Measurements from ENCODE around the gene HMG20A.
"Not testable (repeated sequence)": the region's sequence is repeated elsewhere in the genome, so short reads cannot be mapped to it uniquely, and the experiment has no call there.

Gene HMG20A

DNA sequence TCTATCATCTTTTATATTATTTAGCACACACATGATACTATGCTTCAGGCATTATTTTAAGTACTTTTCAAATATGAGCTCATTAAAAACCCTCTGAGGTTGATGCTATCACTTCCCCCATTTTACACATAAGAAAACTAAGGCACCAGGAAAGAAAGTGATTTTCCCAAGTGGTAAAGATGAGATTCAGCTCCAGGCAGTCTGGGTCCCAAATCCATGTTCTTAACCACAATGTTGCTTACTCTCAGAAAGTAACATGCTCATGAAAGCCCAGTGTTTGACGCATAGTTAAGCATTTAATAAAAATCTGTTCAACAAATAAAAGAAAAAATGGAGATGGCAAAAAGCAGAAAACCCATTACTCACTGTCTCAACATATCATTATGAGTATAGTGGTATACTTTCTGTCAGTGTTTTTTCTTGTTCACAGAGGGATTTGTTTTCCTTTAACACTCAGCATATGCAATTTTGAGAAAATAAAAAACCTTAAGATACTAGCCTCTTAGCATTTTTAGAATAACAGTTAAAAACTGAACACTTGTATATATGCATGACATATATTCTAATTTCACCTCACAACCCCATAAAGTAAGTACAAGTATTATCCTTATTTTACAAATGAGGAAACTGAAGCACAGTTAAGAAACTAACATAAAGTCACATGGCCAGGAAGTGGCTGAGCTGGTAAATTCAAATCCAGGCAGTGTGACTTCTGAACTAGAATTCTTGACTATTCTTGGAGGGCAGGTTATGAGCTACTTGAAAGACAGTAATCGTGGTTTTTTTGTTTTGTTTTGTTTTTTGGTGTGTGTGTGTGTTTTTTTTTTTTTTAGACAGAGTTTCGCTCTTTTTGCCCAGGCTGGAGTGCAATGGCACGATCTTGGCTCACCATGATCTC is 11.2 kb upstream of the HMG20A start:
- no peak for DNase-seq

DNA sequence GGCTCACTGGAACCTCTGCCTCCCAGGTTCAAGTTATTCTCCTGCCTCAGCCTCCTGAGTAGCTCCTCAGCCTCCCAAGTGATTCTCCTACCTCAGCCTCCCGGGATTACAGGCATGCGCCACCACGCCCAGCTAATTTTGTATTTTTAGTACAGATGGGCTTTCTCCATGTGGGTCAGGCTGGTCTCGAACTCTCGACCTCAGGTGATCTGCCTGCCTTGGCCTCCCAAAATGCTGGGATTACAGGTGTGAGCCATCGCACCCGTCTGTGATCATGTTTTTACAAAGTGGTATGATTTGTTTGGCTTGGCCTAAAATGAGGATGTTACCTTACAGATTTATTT is 10.6 kb upstream of the HMG20A start:
- not testable (repeated sequence) for DNase-seq

DNA sequence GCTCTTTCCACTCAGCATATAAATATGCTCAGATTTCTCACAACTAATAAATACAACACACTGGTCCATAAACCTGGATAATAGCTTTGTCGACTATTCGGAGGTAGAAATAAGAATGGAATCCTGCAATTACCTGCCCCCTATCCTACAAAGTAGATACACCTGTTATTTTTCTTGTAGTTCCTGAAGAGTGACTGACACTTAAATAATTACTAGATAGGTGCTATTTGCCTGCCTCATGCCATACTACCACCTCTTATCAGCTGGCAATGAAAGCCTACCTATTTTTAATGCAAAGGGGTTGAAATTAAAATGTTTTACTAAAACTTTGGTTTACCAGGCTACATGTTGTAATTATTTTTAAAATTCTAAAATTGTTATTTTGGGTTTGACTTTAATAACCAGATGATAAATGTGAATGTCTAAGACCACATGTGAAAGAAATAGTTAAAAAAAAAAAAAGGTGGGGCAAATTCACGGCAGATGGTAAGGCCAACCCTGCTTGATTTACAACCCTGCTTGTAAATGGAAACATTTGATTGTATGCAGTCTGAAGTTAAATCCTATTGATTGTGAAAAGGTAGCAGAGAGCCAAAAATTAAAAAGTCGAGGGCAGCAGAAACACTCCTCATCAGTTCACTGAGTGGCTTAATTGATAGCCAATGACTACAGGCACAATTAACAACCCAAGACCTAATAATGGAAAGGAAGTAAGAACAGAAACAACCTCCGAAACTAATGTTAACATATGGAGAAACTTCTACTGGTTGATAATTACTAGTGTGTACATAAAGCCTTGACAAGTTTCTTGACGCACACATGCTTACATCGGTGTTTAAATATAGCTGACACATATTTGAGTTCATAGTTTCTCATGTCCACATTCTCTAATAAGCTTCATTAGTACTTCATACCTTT is 9.7 kb upstream of the HMG20A start:
- no peak for DNase-seq

DNA sequence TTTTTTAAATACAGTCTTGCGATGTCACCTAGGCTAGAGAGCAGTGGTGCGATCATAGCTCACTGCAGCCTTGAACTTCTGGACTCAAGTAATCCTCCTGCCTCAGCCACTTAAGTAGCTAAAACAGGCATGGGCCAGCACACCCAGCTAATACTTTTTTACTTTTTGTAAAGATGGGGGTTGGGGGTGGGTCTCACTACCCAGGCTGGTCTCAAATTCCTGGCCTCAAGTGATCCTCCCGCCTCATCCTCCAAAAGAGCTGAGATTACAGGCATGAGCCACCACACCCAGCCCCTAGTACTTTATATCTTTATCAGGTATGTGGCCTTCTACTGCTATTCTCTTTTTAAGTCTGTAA is 9.1 kb upstream of the HMG20A start:
- no peak for DNase-seq

DNA sequence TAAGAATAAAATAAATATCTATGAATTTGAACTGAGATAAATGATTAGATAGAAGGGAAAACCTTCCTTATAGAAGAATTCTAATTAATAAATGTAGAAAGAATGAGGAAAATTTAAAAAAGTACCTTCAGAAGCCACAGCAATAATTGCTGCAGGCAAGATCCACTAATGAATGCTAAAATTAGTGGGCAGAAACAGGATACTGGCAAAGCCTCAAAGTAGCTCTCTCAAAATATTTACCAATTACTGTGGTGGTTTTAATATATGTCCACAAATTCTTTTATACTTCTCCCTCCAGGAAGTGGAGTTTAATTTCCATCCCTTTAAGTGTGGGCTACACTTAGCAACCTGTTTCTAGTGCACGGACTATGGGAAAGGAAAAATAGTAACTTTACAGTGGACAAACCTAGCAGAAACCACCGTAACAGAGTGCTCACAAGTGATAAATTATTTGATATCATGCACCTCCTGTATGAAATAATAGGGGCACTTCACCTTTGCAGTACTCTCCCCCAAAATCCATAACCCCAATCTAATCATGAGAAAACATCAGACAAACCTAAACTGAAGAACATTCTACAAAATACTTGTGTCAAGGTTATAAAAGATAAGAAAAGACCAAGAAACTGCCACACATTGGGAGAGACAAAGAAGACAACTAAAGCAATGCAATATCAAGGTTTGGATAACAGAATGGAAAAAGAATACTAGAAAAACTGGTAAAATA is 7.6 kb upstream of the HMG20A start:
- no peak for DNase-seq

DNA sequence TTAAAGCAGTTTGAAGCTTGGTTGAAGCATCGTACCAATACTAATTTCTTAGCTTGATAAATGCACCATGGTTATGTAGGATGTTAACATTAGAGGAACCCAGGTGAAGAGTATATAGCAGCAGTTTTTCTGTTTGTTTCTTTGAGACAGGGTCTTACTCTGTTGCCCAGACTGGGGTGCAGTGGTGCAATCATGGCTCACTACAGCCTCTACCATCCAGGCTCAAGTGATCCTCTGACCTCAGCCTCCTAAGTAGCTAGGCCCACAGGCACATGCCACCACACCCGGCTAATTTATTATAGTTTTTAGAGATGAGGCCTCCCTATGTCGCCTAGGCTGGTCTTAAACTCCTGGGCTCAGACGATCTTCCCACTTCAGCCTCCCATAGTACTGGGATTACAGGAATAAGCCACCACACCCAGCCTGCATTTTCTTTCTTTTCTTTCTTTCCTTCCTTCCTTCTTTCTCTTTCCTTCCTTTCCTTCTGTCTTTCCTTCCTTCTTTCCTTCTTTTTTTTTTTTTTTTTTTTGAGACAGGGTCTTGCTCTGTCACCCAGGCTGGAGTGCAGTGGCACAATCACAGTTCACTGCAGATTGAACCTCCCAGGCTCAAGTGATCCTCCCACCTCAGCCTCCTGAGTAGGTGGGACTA is 6.9 kb upstream of the HMG20A start:
- no peak for DNase-seq

DNA sequence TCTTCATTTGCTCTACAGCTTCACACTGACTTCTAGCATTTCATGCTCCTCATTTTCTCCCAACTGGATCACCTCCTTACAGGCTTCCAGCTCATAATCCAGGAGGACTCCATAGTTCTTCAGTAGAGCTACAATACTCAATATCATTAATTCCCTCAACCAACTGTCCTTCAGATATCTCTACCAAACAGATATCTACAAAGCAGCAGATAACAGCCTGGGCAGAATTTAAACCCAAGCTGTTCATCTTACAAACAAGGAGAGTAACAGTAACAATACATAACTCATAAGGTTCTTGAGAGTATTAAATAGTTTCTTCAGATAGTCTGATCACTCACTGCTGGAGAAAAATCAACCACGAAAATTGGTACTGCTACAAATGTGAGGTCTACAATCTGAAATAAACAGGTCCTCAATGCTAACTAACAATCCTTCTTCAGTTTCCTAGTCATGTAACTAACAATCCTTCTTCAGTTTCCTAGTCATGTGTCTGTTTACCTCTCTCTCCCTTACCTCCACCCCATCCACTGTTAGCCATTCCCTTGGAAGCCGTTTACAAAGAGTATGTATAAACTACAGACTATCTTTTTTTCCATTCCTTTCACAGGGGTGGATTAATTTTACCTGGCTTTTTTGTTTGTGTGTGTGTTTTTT is 5.8 kb upstream of the HMG20A start:
- DNase-seq, result no peak

DNA sequence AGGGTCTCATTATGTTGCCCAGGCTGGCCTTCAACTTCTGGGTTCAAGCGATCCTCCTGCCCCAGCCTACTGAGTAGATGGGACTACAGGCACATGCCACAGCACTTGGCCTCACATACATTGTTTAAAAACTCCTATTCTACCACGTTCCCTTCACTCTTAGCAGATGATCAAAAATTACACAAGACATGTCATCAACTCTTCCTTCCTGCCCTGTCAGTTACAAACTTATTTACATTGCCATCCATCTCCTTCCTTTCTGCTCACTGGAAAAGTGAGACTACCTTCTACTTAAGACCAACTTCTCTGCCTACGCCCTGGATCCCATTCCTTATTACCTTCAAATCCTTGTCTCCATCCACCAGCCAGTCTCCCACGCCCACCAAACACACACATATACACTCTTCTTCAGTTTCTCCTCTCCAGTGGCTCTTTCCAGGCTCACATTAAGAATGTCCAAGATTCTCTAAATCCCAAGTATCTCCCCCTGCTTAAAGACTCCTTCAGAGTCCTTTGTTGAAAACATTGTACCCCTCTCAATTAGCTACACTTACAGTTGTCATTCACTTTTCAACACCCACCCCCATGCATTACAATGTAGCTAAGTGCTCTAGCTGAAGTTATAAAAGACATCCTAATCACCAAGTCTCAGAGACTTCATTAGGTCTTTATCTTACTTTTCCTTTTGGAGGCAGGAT is 5.1 kb upstream of the HMG20A start:
- no peak for DNase-seq

DNA sequence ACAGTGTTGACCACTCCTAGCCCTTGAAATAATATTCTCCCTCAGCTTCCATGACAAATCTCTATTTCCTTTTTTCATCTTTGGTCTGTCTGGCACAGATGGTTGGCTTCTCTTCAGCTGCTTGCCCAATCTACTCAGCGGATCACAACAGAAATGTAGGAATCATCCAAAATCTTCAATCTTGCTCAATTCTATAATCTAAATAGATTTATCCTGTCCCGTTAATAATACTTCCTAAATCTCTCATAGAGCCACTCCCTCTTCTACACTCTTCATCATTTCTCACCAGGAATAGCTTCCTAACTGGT is 4.6 kb upstream of the HMG20A start:
- no peak for DNase-seq

DNA sequence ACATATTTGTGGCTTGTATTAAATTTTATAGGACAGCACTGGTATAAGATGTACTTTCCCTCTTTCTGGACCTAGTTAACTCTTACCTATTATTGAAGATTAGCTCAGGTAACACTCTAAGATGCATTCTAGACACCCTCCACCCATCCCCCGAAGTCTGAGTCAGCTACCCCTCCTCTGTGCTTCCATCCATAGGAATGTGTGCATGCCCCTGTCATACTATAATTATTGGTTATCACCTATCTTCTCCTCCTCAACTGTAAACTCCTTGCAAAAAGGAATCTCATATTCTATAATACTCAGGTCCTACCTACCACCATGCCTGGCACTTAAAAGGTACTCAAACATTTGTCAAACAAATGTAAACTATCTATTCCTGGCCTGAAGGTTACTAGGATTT is 3.7 kb upstream of the HMG20A start:
- DNase-seq, result no peak

DNA sequence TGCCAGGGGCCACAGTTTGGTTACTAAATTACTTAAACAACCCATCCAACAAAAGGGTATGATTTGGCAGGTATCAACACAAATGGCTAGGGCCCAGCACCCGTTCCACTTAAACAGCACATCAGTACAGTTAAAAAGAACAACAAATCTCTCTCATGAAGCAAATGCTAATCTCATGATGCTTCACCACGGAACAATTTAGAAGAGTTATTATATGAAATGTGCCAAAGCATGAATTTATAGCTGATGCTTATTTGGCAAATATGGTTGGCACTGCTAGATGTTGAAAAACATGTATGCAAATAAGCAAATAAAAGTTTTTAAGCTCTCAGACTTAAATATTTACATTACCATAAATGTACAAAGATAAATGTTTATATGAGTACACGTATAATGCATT is 3.1 kb upstream of the HMG20A start:
- no peak for DNase-seq

DNA sequence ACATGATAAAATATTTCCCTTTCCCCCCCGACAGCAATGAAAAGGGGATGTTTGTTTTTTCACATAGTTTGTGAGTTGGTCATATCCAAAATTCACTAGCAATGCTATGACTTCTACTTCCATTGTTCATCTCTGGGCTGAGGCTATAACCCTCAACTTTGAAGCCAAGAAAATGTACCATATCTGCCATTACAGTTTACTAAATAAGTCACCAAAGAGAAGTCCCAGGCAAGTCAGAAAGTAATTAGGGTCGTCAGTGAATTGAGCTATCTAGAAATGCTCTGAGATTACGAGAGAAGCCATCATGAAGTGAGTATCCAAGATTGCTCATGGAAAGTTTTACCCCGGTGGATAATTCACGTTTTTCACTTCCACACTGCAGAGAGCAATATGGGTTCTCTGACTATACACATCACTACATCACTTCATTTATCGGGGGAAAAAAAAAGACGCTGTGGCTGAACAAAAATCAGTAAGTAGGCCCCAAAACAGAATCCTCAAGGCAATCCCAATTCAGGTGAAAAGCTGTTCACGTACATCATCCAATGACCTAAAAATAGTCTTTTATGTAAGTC is 2.2 kb upstream of the HMG20A start:
- no peak for DNase-seq

DNA sequence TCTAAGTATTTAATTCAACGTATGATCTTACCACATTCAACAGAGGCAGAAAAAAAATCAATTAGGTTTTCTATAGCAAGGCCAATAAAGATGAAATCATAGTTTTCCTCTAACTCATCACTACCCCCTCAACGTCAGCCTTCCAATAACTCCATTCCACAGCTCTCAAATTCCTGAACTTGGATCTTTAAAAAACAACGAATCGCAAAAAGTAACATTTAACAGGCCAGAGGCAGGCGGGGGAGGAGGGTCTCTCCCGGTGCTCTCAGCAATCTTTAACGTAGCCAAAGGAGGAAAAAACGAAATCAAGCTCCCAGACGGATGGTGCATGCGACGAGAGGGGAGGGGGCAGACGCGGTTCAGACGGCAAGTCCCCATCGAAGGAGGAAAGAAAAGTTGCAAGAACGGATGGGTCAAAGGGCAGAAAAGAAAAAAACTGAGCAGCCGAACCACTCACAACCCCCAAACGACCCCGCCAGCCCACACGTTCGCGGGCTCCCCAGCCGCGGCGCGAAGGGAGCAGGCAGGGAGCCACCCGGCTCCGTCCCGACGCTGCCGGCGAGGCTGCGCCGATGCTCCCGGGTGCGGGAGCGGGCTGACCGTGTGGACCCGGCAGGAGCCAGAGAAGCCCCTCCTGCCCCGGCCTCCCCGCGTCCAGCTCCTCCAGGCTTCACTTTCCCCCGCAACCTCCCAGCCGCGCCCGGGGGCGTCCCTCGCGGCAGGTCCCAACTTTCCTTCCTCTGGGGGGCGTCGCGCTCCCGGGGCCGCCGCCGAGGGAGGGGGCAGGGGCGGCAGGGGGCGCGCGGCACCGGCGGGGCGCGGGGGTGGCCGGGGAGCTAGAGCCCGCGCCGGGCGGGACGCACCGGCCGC is 1.5 kb upstream of the HMG20A start:
- DNase-seq, result peak in 1 of 2 experiments; percentile 12

DNA sequence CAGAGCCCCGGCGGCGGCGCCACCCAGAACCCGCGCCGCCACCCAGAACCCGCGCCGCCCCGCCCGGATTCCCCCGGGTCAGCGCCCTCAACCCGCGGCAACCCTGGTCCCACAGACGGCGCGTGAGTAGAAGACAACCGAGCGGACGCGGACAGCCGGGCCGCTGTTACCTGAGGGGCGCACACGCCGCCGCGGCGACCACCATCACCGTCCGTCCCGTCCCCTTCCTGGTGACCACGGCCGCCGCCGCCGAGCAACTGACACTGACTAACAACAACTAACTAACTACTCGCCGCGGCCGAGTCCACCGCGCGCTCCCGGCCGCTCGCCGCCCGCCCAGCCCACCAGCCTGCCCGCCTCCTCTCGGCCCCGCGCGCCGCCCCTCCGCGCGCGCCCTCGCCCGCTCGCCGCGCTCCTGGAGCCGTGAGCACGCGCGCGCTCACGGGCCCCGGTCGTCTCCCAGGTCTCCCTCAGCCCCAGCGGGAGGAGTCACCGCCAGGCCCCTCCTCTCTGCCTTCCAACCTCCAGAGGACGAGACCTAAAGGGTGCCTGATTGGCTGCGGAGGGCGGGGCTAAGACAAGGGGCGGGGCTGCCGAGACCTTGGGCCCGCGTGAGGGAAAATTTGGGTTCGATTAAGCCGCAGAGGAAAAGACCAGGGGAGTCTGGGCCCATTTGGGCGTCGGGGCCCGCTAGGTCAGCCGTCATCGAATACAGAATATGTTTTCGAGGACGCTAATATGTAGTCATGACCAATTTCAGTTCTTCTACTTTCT is 665 bp upstream of the HMG20A start, which contains the start of gene PEAK1:
PEAK1 (minus strand) TSS at position 269 of the 774 bp plus-strand sequence. CDS start 238,178 bp downstream, outside the sequence.
- DNase-seq, result peak; percentile 94

DNA sequence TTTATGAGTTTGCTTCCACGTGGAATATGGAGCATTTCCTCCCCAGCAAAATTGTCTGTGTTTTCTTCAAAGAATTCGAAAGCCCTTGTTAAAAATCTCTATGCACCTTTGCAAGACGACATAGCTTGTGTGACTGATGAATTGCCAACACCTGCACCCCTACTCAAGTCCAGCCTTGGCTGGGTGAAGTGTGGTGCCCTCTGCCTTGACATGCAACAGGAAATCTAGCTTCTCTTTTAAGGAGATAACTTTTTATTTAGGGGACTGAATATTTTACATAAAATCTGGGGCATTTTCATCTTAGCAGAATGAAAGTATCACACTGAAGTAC is 647 bp downstream of the HMG20A start:
- DNase-seq, result no peak

DNA sequence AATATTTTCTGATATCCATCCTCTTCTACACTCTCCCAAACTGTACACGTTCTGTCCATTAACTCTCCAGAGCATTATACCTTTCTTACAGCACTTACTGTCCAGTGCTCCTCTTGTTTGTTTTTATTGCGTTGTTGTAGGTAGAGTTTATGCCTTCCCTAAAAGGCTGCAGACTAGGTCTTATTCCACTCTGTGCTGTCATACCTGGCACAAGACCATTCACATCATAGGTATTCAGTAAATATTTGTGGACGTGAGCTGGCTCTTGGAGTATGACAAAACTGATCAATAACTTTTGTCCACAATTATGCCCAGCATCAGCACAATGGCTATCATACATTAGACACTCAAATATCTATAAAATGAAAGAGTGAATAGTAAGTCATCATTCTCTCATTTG is 4.4 kb downstream of the HMG20A start:
- no peak for DNase-seq

DNA sequence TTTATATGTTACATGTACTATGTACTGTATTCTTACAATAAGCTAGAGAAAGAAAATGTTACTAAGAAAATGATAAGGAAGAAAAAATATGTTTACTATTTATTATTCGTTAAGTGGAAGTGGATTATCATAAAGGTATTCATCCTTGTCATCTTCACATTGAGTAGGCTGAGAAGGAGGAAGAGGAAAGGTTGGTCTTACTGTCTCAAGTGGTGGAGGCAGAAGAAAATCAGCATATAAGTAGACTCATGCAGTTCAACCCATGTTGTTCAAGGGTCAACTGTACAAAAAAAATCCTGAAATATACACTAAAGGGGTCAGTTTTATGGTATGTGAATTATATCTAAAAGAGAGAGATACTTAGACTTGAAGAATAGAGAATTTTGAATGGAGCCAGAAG is 5.7 kb downstream of the HMG20A start:
- DNase-seq, result no peak

DNA sequence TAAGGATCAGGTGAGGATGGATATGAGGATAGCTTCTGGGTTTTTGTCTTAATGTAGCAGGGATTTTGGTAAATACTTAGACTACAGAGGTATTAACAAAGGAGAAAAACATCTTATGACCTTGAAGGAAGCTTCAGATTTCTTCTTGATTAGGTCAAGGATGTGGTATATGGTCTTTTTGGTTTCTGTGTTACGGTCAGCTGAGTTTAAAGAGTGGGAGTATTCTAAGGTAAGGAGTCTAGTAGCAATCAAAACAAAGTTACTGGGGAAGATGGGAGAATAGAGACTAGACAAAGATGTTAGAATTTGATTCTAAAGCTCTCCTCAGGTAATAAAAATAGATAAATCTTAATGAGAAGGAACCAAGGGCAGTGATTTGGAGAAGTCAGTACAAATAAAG is 6.2 kb downstream of the HMG20A start:
- DNase-seq, result no peak

DNA sequence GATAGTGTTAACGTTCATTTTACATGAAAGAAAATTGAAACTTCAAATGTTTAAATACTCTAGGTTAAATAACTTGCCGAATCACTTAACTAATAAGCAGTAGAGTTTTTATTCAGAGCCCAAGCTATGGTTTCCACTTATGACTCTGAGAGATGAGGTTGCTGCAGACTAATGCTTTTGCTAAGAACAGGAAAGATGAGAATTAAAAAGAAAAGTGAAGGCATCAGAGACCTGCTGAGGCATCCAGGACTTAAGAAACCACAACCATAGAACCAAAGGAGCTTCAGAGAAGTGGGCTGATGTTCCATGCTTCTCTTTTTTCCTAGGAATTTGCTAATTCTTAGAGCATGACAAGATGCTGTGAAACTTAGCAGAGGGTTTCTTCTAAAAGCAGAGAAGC is 9.5 kb downstream of the HMG20A start:
- DNase-seq, result no peak

DNA sequence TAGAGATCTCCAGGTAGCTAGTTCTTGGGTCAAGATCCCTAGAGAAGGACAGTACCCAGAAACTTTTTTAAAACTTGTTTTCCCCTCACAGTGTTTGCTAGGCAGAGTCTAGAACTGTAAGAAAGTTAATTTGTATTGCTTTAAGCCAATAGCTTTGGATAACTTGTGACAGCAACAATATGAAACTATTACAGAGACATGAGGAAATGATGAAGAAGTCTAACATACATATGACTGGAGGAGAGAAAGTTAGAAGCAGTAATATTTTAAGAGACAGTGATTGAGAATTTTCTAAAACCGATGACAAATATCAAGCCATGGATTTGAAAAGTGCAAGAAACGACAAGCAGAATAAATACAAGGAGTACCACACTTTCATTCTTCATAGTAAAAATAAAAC is 10.0 kb downstream of the HMG20A start:
- DNase-seq, result no peak

Measured in NCI-H1930 (cell line).